GM21367 (cell line): ENCODE measurements around the gene DENND1A.
"Not testable (repeated sequence)": the region's sequence is repeated elsewhere in the genome, so short reads cannot be mapped to it uniquely, and the experiment has no call there.

Experiments used
- ATAC-seq: cut with Tn5 transposase; IDR thresholded peaks from one replicate; pipeline ENCODE4 v1.9.1; 2021; ENCODE audit not compliant: unreplicated experiment

DENND1A gene

GRCh38 chr9:123657941-123658340 lies 272.0 kb downstream of the DENND1A start:
- no peak for ATAC-seq

- no peak for ATAC-seq
Observed at GRCh38 chr9:123657099-123657498, 272.8 kb downstream of the DENND1A start.

GRCh38 chr9:123656565-123656964 lies 273.4 kb downstream of the DENND1A start:
- ATAC-seq = no peak

GRCh38 chr9:123655681-123656423 lies 274.1 kb downstream of the DENND1A start:
- ATAC-seq = no peak

- ATAC-seq = no peak
Observed at GRCh38 chr9:123654994-123655637, 274.8 kb downstream of the DENND1A start.

- ATAC-seq = no peak
Observed at GRCh38 chr9:123654218-123654993, 275.5 kb downstream of the DENND1A start.

- no peak for ATAC-seq
Observed at GRCh38 chr9:123652416-123652815, 277.5 kb downstream of the DENND1A start.

- no peak for ATAC-seq
Observed at GRCh38 chr9:123651871-123652270, 278.1 kb downstream of the DENND1A start.

GRCh38 chr9:123651273-123651672 lies 278.7 kb downstream of the DENND1A start:
- no peak for ATAC-seq

- no peak for ATAC-seq
Observed at GRCh38 chr9:123649909-123650308, 280.0 kb downstream of the DENND1A start.

GRCh38 chr9:123647145-123647544 lies 282.8 kb downstream of the DENND1A start:
- no peak for ATAC-seq

GRCh38 chr9:123645762-123646161 lies 284.2 kb downstream of the DENND1A start:
- ATAC-seq = no peak

- ATAC-seq = no peak
Observed at GRCh38 chr9:123645126-123645525, 284.8 kb downstream of the DENND1A start.

- no peak for ATAC-seq
Observed at GRCh38 chr9:123643518-123643917, 286.4 kb downstream of the DENND1A start.

- no peak for ATAC-seq
Observed at GRCh38 chr9:123642291-123643278, 287.3 kb downstream of the DENND1A start.

- no peak for ATAC-seq
Observed at GRCh38 chr9:123640792-123641222, 289.1 kb downstream of the DENND1A start.

- no peak for ATAC-seq
Observed at GRCh38 chr9:123639743-123640142, 290.2 kb downstream of the DENND1A start.

GRCh38 chr9:123637945-123638634 lies 291.8 kb downstream of the DENND1A start:
- ATAC-seq = no peak

GRCh38 chr9:123637606-123637944 lies 292.4 kb downstream of the DENND1A start:
- ATAC-seq = no peak

- not testable (repeated sequence) for ATAC-seq
Observed at GRCh38 chr9:123636805-123637204, 293.1 kb downstream of the DENND1A start.
